ENCODE measurements around the gene LRPPRC. TPM values are rescaled to one million over a fixed set of nuclear protein-coding genes. Genes with fewer than 3 reads are reported as not detected.

Gene LRPPRC
- total and polyA plus RNA-seq, 2 experiments from 2014 or later = 27.4 to 87.3 TPM

GRCh38 chr2:43945439-43945838 is 50.4 kb downstream of the LRPPRC start:
- H4K20me1 ChIP-seq (ENCODE audit: insufficient read depth, poor library complexity, severe bottlenecking) = no peaks in the 10 kb centered on the region
- no peak overlapping the region for H3K27ac ChIP-seq
- no peak overlapping the region for H3K4me3 ChIP-seq
- no peak for TF ChIP-seq EZH2phosphoT487 (IDR thresholded peaks at IDR 0.05; ENCODE audit: low read depth, severe bottlenecking, unreplicated experiment)
- TF ChIP-seq, protein P1, sequence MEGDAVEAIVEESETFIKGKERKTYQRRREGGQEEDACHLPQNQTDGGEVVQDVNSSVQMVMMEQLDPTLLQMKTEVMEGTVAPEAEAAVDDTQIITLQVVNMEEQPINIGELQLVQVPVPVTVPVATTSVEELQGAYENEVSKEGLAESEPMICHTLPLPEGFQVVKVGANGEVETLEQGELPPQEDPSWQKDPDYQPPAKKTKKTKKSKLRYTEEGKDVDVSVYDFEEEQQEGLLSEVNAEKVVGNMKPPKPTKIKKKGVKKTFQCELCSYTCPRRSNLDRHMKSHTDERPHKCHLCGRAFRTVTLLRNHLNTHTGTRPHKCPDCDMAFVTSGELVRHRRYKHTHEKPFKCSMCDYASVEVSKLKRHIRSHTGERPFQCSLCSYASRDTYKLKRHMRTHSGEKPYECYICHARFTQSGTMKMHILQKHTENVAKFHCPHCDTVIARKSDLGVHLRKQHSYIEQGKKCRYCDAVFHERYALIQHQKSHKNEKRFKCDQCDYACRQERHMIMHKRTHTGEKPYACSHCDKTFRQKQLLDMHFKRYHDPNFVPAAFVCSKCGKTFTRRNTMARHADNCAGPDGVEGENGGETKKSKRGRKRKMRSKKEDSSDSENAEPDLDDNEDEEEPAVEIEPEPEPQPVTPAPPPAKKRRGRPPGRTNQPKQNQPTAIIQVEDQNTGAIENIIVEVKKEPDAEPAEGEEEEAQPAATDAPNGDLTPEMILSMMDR (IDR thresholded peaks at IDR 0.05; ENCODE audit: poor library complexity) = no peak
- no peaks in the 10 kb centered on the region for H3K27me3 ChIP-seq
- no peak overlapping the region for H3K4me2 ChIP-seq
- H3K9me3 ChIP-seq (ENCODE audit: low read depth) = no peaks in the 10 kb centered on the region
- WGBS (ENCODE audit: low lambda C conversion rate, missing lambda C conversion rate) = 97% methylated on average over 3 of the region's 3 CpGs
- H3K79me2 ChIP-seq = no peaks in the 10 kb centered on the region
- no peak for DNase-seq (ENCODE audit: low spot score)
- H3K4me1 ChIP-seq (ENCODE audit: insufficient read depth) = peaks cover 3% of the 10 kb centered on the region
- H3K9me2 ChIP-seq (replicated peaks; ENCODE audit: insufficient read depth) = no peaks in the 10 kb centered on the region
- no peak overlapping the region for H2AFZ ChIP-seq
- H3K36me3 ChIP-seq (replicated peaks; ENCODE audit: insufficient read depth, low read depth) = no peaks in the 10 kb centered on the region

GRCh38 chr2:43944915-43945314 is 50.9 kb downstream of the LRPPRC start:
- no peak for DNase-seq (ENCODE audit: low spot score)
- WGBS (ENCODE audit: low lambda C conversion rate, missing lambda C conversion rate) = 81% methylated on average over 3 of the region's 3 CpGs
- Histone ChIP-seq H2AFZ (no peak overlapping the region), H3K4me3 (no peak overlapping the region), H3K36me3 (replicated peaks; ENCODE audit: insufficient read depth, low read depth) (no peaks in the 10 kb centered on the region), H3K4me2 (no peak overlapping the region), H4K20me1 (ENCODE audit: insufficient read depth, poor library complexity, severe bottlenecking) (no peaks in the 10 kb centered on the region), H3K4me1 (ENCODE audit: insufficient read depth) (peaks cover 3% of the 10 kb centered on the region), H3K9me3 (ENCODE audit: low read depth) (no peaks in the 10 kb centered on the region), H3K9me2 (replicated peaks; ENCODE audit: insufficient read depth) (no peaks in the 10 kb centered on the region), H3K79me2 (no peaks in the 10 kb centered on the region), H3K27me3 (no peaks in the 10 kb centered on the region), H3K27ac (no peak overlapping the region)
- TF ChIP-seq EZH2 (IDR thresholded peaks at IDR 0.05; ENCODE audit: borderline replicate concordance) (no peak), EZH2phosphoT487 (IDR thresholded peaks at IDR 0.05; ENCODE audit: low read depth, severe bottlenecking, unreplicated experiment) (no peak)
- TF ChIP-seq, protein P1 (IDR thresholded peaks at IDR 0.05; ENCODE audit: poor library complexity) = no peak

DNA sequence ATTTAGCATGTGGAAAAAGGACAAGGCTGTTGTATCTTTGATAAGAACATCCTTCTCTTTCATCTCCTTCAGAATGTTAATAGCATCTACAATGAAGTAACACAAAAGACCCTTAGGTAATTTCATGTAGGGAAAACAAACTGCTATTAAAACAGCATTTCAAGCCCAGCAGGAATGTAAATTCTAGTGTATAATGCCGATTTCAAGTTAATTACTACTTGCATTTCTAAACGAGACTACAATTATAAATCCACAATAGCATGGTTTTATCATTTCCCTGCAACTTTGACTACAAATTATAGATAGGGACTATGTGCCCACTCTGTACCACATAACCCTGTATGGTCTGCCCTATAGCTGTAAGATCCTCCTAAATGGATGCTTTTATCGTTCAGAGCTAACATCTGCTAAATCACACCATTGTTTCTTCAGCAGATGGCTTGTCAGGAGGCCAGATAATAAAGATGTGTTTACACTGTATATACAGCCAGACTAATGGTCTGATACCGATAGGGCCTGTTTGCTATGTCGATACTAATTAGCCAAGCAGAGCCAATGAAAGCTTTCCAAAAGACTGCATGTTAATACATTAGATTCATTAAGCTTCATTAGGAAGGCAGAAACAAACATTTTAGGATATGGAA is 51.9 kb downstream of the LRPPRC start:
- Histone ChIP-seq H3K36me3 (replicated peaks; ENCODE audit: insufficient read depth, low read depth) (no peaks in the 10 kb centered on the region), H3K4me2 (no peak overlapping the region), H3K4me1 (ENCODE audit: insufficient read depth) (peaks cover 3% of the 10 kb centered on the region), H2AFZ (no peak overlapping the region), H4K20me1 (ENCODE audit: insufficient read depth, poor library complexity, severe bottlenecking) (no peaks in the 10 kb centered on the region), H3K27ac (no peak overlapping the region), H3K9me3 (ENCODE audit: low read depth) (no peaks in the 10 kb centered on the region), H3K79me2 (no peaks in the 10 kb centered on the region), H3K27me3 (no peaks in the 10 kb centered on the region), H3K9me2 (replicated peaks; ENCODE audit: insufficient read depth) (no peaks in the 10 kb centered on the region), H3K4me3 (no peak overlapping the region)
- no peak for DNase-seq (ENCODE audit: low spot score)
- 35% methylated on average over 5 of the region's 5 CpGs for WGBS (ENCODE audit: low lambda C conversion rate, missing lambda C conversion rate)
- no peak for TF ChIP-seq EZH2 (IDR thresholded peaks at IDR 0.05; ENCODE audit: borderline replicate concordance)
- TF ChIP-seq EZH2phosphoT487 (IDR thresholded peaks at IDR 0.05; ENCODE audit: low read depth, severe bottlenecking, unreplicated experiment) = no peak
- TF ChIP-seq, protein P1 (IDR thresholded peaks at IDR 0.05; ENCODE audit: poor library complexity) = no peak
